Omental fat pad (tissue), 4 donors: ENCODE data around the gene ITSN1. TPM values are rescaled to one million over a fixed set of nuclear protein-coding genes. Genes with fewer than 3 reads are reported as not detected.
"Not testable (repeated sequence)": the region's sequence is repeated elsewhere in the genome, so short reads cannot be mapped to it uniquely, and the experiment has no call there.

ENCODE experiments used
- ATAC-seq: fragments of 150-250 bp; one replicate; pipeline ENCODE4 v1.9.1; 2016; ENCODE audit warnings: mild to moderate bottlenecking, moderate library complexity; ENCODE audit not compliant: low FRiP score
- DNase-seq: peaks from one replicate; pipeline ENCODE4 v3.0.0-alpha.2; 2019; ENCODE audit warnings: low spot score
- CTCF ChIP-seq, 3 donors: fragments of 450-650 bp; IDR thresholded peaks; one replicate each; pipeline ENCODE4 v1.5.1; 2016 to 2017; ENCODE audit warnings: antibody characterized with exemption in 3 of 3, mild to moderate bottlenecking in 3 of 3, moderate library complexity in 2 of 3
- total RNA-seq, 4 donors: library from RNA; depleted of rRNA; stranded (reverse); fragments of >200 nt; gene quantifications; one replicate each; pipeline ENCODE4 v1.1.0, GENCODE V29; 2016

ITSN1 gene
- total RNA-seq, 4 donors from 2014 or later = 71.4 to 248 (median 151) TPM

GRCh38 chr21:33775100-33775828, 133.0 kb downstream of the ITSN1 start:
- DNase-seq (no peak), ATAC-seq (no peak)
- TF ChIP-seq CTCF (IDR thresholded peaks at IDR 0.05) = no peak

- no peak for ATAC-seq
- no peak for TF ChIP-seq CTCF (IDR thresholded peaks at IDR 0.05)
- DNase-seq = no peak
These were observed 138.3 kb downstream of the ITSN1 start for GRCh38 chr21:33780631-33781030.

GRCh38 chr21:33781121-33781520, 138.8 kb downstream of the ITSN1 start:
- DNase-seq (no peak), ATAC-seq (no peak)
- no peak for TF ChIP-seq CTCF (IDR thresholded peaks at IDR 0.05)

GRCh38 chr21:33783187-33783979, 141.1 kb downstream of the ITSN1 start:
- ATAC-seq = no peak
- DNase-seq = no peak
- TF ChIP-seq CTCF (IDR thresholded peaks at IDR 0.05) = no peak

GRCh38 chr21:33787431-33787830, 145.1 kb downstream of the ITSN1 start:
- ATAC-seq = no peak
- DNase-seq = no peak
- TF ChIP-seq CTCF (IDR thresholded peaks at IDR 0.05) = no peak

GRCh38 chr21:33788438-33788837, 146.1 kb downstream of the ITSN1 start:
- ATAC-seq, DNase-seq: not testable (repeated sequence)

GRCh38 chr21:33789697-33790096, 147.4 kb downstream of the ITSN1 start:
- no peak for TF ChIP-seq CTCF (IDR thresholded peaks at IDR 0.05)
- no peak for DNase-seq
- ATAC-seq = no peak
